Sigmoid colon (tissue), 7 donors: ENCODE measurements around the gene CRAT. TPM values are rescaled to one million over a fixed set of nuclear protein-coding genes. Genes with fewer than 3 reads are reported as not detected.
A peak's percentile ranks its signal among the peaks of the same experiment; 100 is the strongest.

Source experiments
- DNase-seq: peaks from one replicate; pipeline ENCODE4 v3.0.0-alpha.2; 2019
- H3K27ac ChIP-seq, 4 donors: fragments of 200-600 bp; sonication (generic); one replicate each; pipeline ENCODE4 v1.5.1; 2016 to 2019; ENCODE audit warnings: mild to moderate bottlenecking in 1 of 4
- H3K27me3 ChIP-seq, 3 donors: fragments of 200-600 bp; sonication (generic); one replicate each; pipeline ENCODE4 v1.5.1; 2019; ENCODE audit warnings: mild to moderate bottlenecking in 1 of 3
- H3K36me3 ChIP-seq, 4 donors: fragments of 200-600 bp; sonication (generic); one replicate each; pipeline ENCODE4 v1.5.1; 2016 to 2019
- H3K4me1 ChIP-seq, 4 donors: fragments of 200-600 bp; sonication (generic); one replicate each; pipeline ENCODE4 v1.5.1; 2017 to 2019
- H3K4me3 ChIP-seq, 4 donors: fragments of 200-600 bp; sonication (generic); one replicate each; pipeline ENCODE4 v1.5.1; 2017 to 2019; ENCODE audit warnings: mild to moderate bottlenecking in 2 of 4, moderate library complexity in 1 of 4
- H3K9me3 ChIP-seq, 4 donors: fragments of 200-600 bp in 3 of 4; sonication (generic) in 3 of 4; one replicate each; pipeline versions ENCODE4 v1.5.1 to v1.6.1; 2013 to 2019
- CTCF ChIP-seq, 4 experiments: fragments of 450-650 bp in 3 of 4; fragments of 200-600 bp in 1 of 4; IDR thresholded peaks; one replicate each; pipeline ENCODE4 v1.5.1; 2016 to 2019; ENCODE audit warnings: antibody characterized with exemption in 4 of 4, mild to moderate bottlenecking in 3 of 4, moderate library complexity in 2 of 4
- EP300 ChIP-seq, 4 donors: sonication (generic); formaldehyde crosslinking; IDR thresholded peaks; one replicate each; pipeline ENCODE4 v1.6.1; 2017; ENCODE audit warnings: antibody characterized with exemption in 4 of 4
- POLR2A ChIP-seq, 2 donors: fragments of 450-650 bp; IDR thresholded peaks; one replicate each; pipeline ENCODE4 v1.6.1; 2016; ENCODE audit warnings: antibody characterized with exemption in 2 of 2, mild to moderate bottlenecking in 2 of 2, moderate library complexity in 2 of 2
- POLR2AphosphoS5 ChIP-seq, 4 donors: sonication (generic); formaldehyde crosslinking; IDR thresholded peaks; one replicate each; pipeline ENCODE4 v1.6.1; 2017; ENCODE audit warnings: antibody characterized with exemption in 4 of 4
- WGBS, 2 donors: extraction: QIAGEN DNeasy Blood & Tissue Kit; methylation state at CpG; one replicate each; pipeline ENCODE4 v1.1.7; 2013; 5-methylcytosine and 5-hydroxymethylcytosine counted together
- intact Hi-C: fragments of 100-400 bp; cut with DNase I; formaldehyde crosslinking; loops from one replicate; pipeline ENCODE4 v1.15.1; 2023
- polyA plus RNA-seq, 3 donors: library from polyadenylated mRNA; stranded (reverse); fragments of 200-250 nt; gene quantifications; one replicate each; pipeline ENCODE4 v1.2.3, GENCODE V29; 2013
- total RNA-seq, 4 donors: library from RNA; depleted of rRNA; stranded (reverse); fragments of >200 nt; gene quantifications; one replicate each; pipeline ENCODE4 v1.1.0, GENCODE V29; 2016
- donor health status: healthy with polysubstance abuse.
- donor health status: Bipolar disorder and iron deficiency.
- donor health status: healthy.

The CRAT gene
- total and polyA plus RNA-seq, 7 donors: 49.6 to 66.8 (median 52.9) TPM

GRCh38 chr9:129071526-129072126, 39.0 kb downstream of the CRAT start:
- peaks cover 9 to 45% (median 17%) of the 10 kb centered on the region in 4 donors for H3K36me3 ChIP-seq
- no peaks in the 10 kb centered on the region for H3K27me3 ChIP-seq
- no peak for DNase-seq
- intact Hi-C loops: no loop called here
- no peaks in the 10 kb centered on the region for H3K4me1 ChIP-seq
- no peak overlapping the region for H3K4me3 ChIP-seq
- no peaks in the 10 kb centered on the region for H3K9me3 ChIP-seq
- 68 to 71% methylated on average over 10 of the region's 10 CpGs for WGBS, 2 donors
- TF ChIP-seq POLR2AphosphoS5 (IDR thresholded peaks at IDR 0.05) (no peak), EP300 (IDR thresholded peaks at IDR 0.05) (no peak), CTCF (IDR thresholded peaks at IDR 0.05) (no peak)
- no peak overlapping the region for H3K27ac ChIP-seq

- WGBS, 2 donors: 80 to 86% methylated on average over 21 of the region's 21 CpGs
- H3K36me3 ChIP-seq: peaks cover 9 to 49% (median 20%) of the 10 kb centered on the region in 4 donors
Measured at GRCh38 chr9:129070696-129071525, 39.7 kb downstream of the CRAT start.

GRCh38 chr9:129069862-129070641, 40.5 kb downstream of the CRAT start:
- H3K27me3 ChIP-seq: no peaks in the 10 kb centered on the region
- no peaks in the 10 kb centered on the region for H3K4me1 ChIP-seq
- no peak for TF ChIP-seq POLR2AphosphoS5 (IDR thresholded peaks at IDR 0.05)
- TF ChIP-seq EP300 (IDR thresholded peaks at IDR 0.05): no peak
- TF ChIP-seq POLR2A (IDR thresholded peaks at IDR 0.05): no peak
- no peak for TF ChIP-seq CTCF (IDR thresholded peaks at IDR 0.05)
- no peak overlapping the region for H3K4me3 ChIP-seq
- no peaks in the 10 kb centered on the region for H3K9me3 ChIP-seq
- DNase-seq: no peak
- WGBS, 2 donors: 82 to 83% methylated on average over 26 of the region's 26 CpGs
- H3K36me3 ChIP-seq: peaks cover 9 to 58% (median 26%) of the 10 kb centered on the region in 4 donors
- H3K27ac ChIP-seq: no peak overlapping the region
- intact Hi-C loops: no loop called here

More at GRCh38 chr9:129070696-129071525, 39.7 kb downstream of the CRAT start:
- Histone ChIP-seq H3K4me1 (no peaks in the 10 kb centered on the region), H3K9me3 (no peaks in the 10 kb centered on the region), H3K4me3 (no peak overlapping the region), H3K27ac (no peak overlapping the region), H3K27me3 (no peaks in the 10 kb centered on the region)
- intact Hi-C loops: no loop called here
- TF ChIP-seq CTCF (IDR thresholded peaks at IDR 0.05) (no peak), EP300 (IDR thresholded peaks at IDR 0.05) (no peak), POLR2AphosphoS5 (IDR thresholded peaks at IDR 0.05) (no peak)
- no peak for DNase-seq

GRCh38 chr9:129068990-129069861, 41.4 kb downstream of the CRAT start:
- WGBS, 2 donors: 62 to 81% methylated on average over 31 of the region's 31 CpGs
- Histone ChIP-seq H3K27ac (no peak overlapping the region), H3K36me3 (peaks cover 9 to 66% (median 29%) of the 10 kb centered on the region in 4 donors), H3K9me3 (no peaks in the 10 kb centered on the region), H3K4me1 (no peaks in the 10 kb centered on the region), H3K27me3 (no peaks in the 10 kb centered on the region), H3K4me3 (no peak overlapping the region)
- peak; percentile 73 for DNase-seq
- intact Hi-C loops: no loop called here
- TF ChIP-seq EP300 (IDR thresholded peaks at IDR 0.05): no peak
- no peak for TF ChIP-seq CTCF (IDR thresholded peaks at IDR 0.05)
- TF ChIP-seq POLR2A (IDR thresholded peaks at IDR 0.05): no peak
- TF ChIP-seq POLR2AphosphoS5 (IDR thresholded peaks at IDR 0.05): no peak
